ENCODE data around the gene SOCS7.
"Not testable (repeated sequence)": the region's sequence is repeated elsewhere in the genome, so short reads cannot be mapped to it uniquely, and the experiment has no call there.

Gene SOCS7

GRCh38 chr17:38421871-38422827 lies 70.5 kb downstream of the SOCS7 start:
- DNase-seq = peak; percentile 68

- DNase-seq = peak; percentile 62
Observed at GRCh38 chr17:38424297-38424972, 72.8 kb downstream of the SOCS7 start.

- no peak for DNase-seq
Observed at GRCh38 chr17:38425031-38425430, 73.4 kb downstream of the SOCS7 start.

- no peak for DNase-seq
Observed at GRCh38 chr17:38425744-38426143, 74.1 kb downstream of the SOCS7 start.

- no peak for DNase-seq
Observed at GRCh38 chr17:38426441-38426840, 74.8 kb downstream of the SOCS7 start.

GRCh38 chr17:38427160-38427949 lies 75.7 kb downstream of the SOCS7 start:
- no peak for DNase-seq

- peak; percentile 62 for DNase-seq
Observed at GRCh38 chr17:38428112-38428642, 76.5 kb downstream of the SOCS7 start, which contains the start of gene ARHGAP23. Gene ARHGAP23, plus strand, starts transcription at chr17:38428464. Its CDS starts 22 bp downstream, at chr17:38428486.

- DNase-seq = no peak
Observed at GRCh38 chr17:38428643-38429371, 77.2 kb downstream of the SOCS7 start.

GRCh38 chr17:38429476-38430100 lies 77.9 kb downstream of the SOCS7 start:
- DNase-seq = no peak

GRCh38 chr17:38430316-38430715 lies 78.7 kb downstream of the SOCS7 start:
- no peak for DNase-seq

GRCh38 chr17:38430822-38431221 lies 79.2 kb downstream of the SOCS7 start:
- DNase-seq = no peak

GRCh38 chr17:38431346-38432145 lies 79.9 kb downstream of the SOCS7 start:
- DNase-seq = no peak

GRCh38 chr17:38434178-38434665 lies 82.6 kb downstream of the SOCS7 start:
- no peak for DNase-seq

- DNase-seq = no peak
Observed at GRCh38 chr17:38435795-38436194, 84.2 kb downstream of the SOCS7 start.

GRCh38 chr17:38436386-38436785 lies 84.7 kb downstream of the SOCS7 start:
- DNase-seq = no peak

- DNase-seq = not testable (repeated sequence)
Observed at GRCh38 chr17:38437313-38437712, 85.7 kb downstream of the SOCS7 start.

- no peak for DNase-seq
Observed at GRCh38 chr17:38439436-38439835, 87.8 kb downstream of the SOCS7 start.

GRCh38 chr17:38440614-38441397 lies 89.2 kb downstream of the SOCS7 start:
- no peak for DNase-seq

- DNase-seq = no peak
Observed at GRCh38 chr17:38441429-38442061, 89.9 kb downstream of the SOCS7 start.
